Type B pancreatic cell (in vitro differentiated cells): Measurements from ENCODE around the gene ZSCAN29. TPM values are rescaled to one million over a fixed set of nuclear protein-coding genes. Genes with fewer than 3 reads are reported as not detected.

Source experiments
- DNase-seq: peaks from one replicate; pipeline ENCODE4 v3.0.0; 2021; ENCODE audit warnings: mixed read lengths; ENCODE audit not compliant: unreplicated experiment; ENCODE audit errors: extremely low spot score
- H3K27ac Mint-ChIP-seq: 2 replicates; pipeline ENCODE4 v1.8.0; 2021; ENCODE audit warnings: mild to moderate bottlenecking, mixed read lengths
- H3K27me3 Mint-ChIP-seq: 2 replicates; pipeline ENCODE4 v1.8.0; 2021; ENCODE audit warnings: mixed read lengths
- H3K36me3 Mint-ChIP-seq: 2 replicates; pipeline ENCODE4 v1.8.0; 2021; ENCODE audit warnings: mixed read lengths
- H3K4me1 Mint-ChIP-seq: one replicate; pipeline ENCODE4 v1.8.0; 2021; ENCODE audit warnings: mixed read lengths; ENCODE audit not compliant: unreplicated experiment
- H3K4me3 Mint-ChIP-seq: 2 replicates; pipeline ENCODE4 v1.8.0; 2021; ENCODE audit warnings: mild to moderate bottlenecking, mixed read lengths
- H3K9me3 Mint-ChIP-seq: 2 replicates; pipeline ENCODE4 v1.8.0; 2021; ENCODE audit warnings: mixed read lengths
- CTCF ChIP-seq: fragments of 200-600 bp; sonication (generic); conservative IDR thresholded peaks from 2 replicates; pipeline ENCODE4 v1.5.0; 2021; ENCODE audit warnings: antibody characterized with exemption, mild to moderate bottlenecking
- total RNA-seq: library from RNA; stranded (reverse); gene quantifications from 2 replicates; pipeline ENCODE4 v1.2.1, GENCODE V29; 2021; ENCODE audit warnings: low replicate concordance

The ZSCAN29 gene
- total RNA-seq, 1 donor from 2014 or later, result 45.6 TPM

GRCh38 chr15:43346305-43346704 is 24.5 kb downstream of the ZSCAN29 start:
- no peaks in the 10 kb centered on the region for H3K4me1 Mint-ChIP-seq
- peaks cover 15% of the 10 kb centered on the region for H3K36me3 Mint-ChIP-seq
- no peak for TF ChIP-seq CTCF
- H3K27ac Mint-ChIP-seq, result no peak overlapping the region
- no peaks in the 10 kb centered on the region for H3K27me3 Mint-ChIP-seq
- H3K9me3 Mint-ChIP-seq, result no peaks in the 10 kb centered on the region
- DNase-seq, result no peak
- H3K4me3 Mint-ChIP-seq, result no peak overlapping the region

GRCh38 chr15:43330780-43331087 is 40.1 kb downstream of the ZSCAN29 start:
- Mint-ChIP-seq H3K36me3 (peaks cover 16% of the 10 kb centered on the region), H3K4me1 (peaks cover 18% of the 10 kb centered on the region), H3K27me3 (peaks cover under 1% of the 10 kb centered on the region), H3K9me3 (no peaks in the 10 kb centered on the region), H3K27ac (peak overlapping the region; percentile 98), H3K4me3 (peak overlapping the region; percentile 97)
- no peak for DNase-seq
- TF ChIP-seq CTCF, result no peak

GRCh38 chr15:43329960-43330779 is 40.7 kb downstream of the ZSCAN29 start, which contains the start of gene LCMT2:
Gene LCMT2 (minus strand): TSS chr15:43330573. CDS start chr15:43330489, 84 bp downstream.
- DNase-seq, result peak; percentile 89
- Mint-ChIP-seq H3K27ac (peak within 1 kb of the TSS; percentile 98), H3K4me3 (peak within 1 kb of the TSS; percentile 97), H3K4me1 (peaks cover 18% of the 10 kb centered on the region), H3K36me3 (peaks cover 12% of the 10 kb centered on the region), H3K27me3 (peaks cover 3% of the 10 kb centered on the region), H3K9me3 (no peaks in the 10 kb centered on the region)
- TF ChIP-seq CTCF, result no peak

- TF ChIP-seq CTCF, result no peak
These were observed 41.5 kb downstream of the ZSCAN29 start for GRCh38 chr15:43329217-43329959.

GRCh38 chr15:43325039-43325684 is 45.7 kb downstream of the ZSCAN29 start:
- no peak overlapping the region for H3K27ac Mint-ChIP-seq
- H3K27me3 Mint-ChIP-seq, result peaks cover 28% of the 10 kb centered on the region
- no peak overlapping the region for H3K4me3 Mint-ChIP-seq
- H3K9me3 Mint-ChIP-seq, result no peaks in the 10 kb centered on the region
- TF ChIP-seq CTCF, result no peak
- H3K4me1 Mint-ChIP-seq, result peaks cover 6% of the 10 kb centered on the region
- DNase-seq, result no peak
- peaks cover 4% of the 10 kb centered on the region for H3K36me3 Mint-ChIP-seq

More at GRCh38 chr15:43329217-43329959, 41.5 kb downstream of the ZSCAN29 start:
- H3K4me1 Mint-ChIP-seq, result peaks cover 18% of the 10 kb centered on the region
- peak overlapping the region; percentile 97 for H3K4me3 Mint-ChIP-seq
- H3K36me3 Mint-ChIP-seq, result peaks cover 12% of the 10 kb centered on the region
- H3K27ac Mint-ChIP-seq, result peak overlapping the region; percentile 98
- H3K27me3 Mint-ChIP-seq, result peaks cover 3% of the 10 kb centered on the region
- no peak for DNase-seq
- no peaks in the 10 kb centered on the region for H3K9me3 Mint-ChIP-seq
